SK-N-SH treated with all-trans-retinoic acid at 6 μM for 48 hours (cell line): ENCODE data around the gene ZMYND8.

Source experiments
- ATAC-seq: fragments of 200-7000 bp; cut with Tn5 transposase; 3 replicates; pipeline ENCODE4 v1.9.1; 2020; ENCODE audit warnings: mild to moderate bottlenecking, moderate library complexity
- ARNTL ChIP-seq: fragments of 450-650 bp; formaldehyde crosslinking; IDR thresholded peaks from 2 replicates; pipeline ENCODE4 v1.5.0; 2020; ENCODE audit warnings: low read depth, mild to moderate bottlenecking, moderate library complexity, borderline replicate concordance
- BACH2 ChIP-seq: fragments of 250-450 bp; sonication (Bioruptor Pico); IDR thresholded peaks from 2 replicates; pipeline ENCODE4 v1.9.0; 2021; ENCODE audit warnings: mild to moderate bottlenecking, borderline replicate concordance
- CSDC2 ChIP-seq: fragments of 250-450 bp; sonication (Bioruptor Pico); IDR thresholded peaks from 2 replicates; pipeline ENCODE4 v1.5.0; 2020; ENCODE audit warnings: mild to moderate bottlenecking, moderate library complexity
- GLIS3 ChIP-seq: fragments of 250-450 bp; sonication (Bioruptor Pico); IDR thresholded peaks from 2 replicates; pipeline ENCODE4 v1.5.0; 2020; ENCODE audit warnings: mild to moderate bottlenecking, moderate library complexity
- ISL1 ChIP-seq: fragments of 250-450 bp; sonication (Bioruptor Pico); IDR thresholded peaks from 2 replicates; pipeline ENCODE4 v2.1.2; 2022; ENCODE audit warnings: mild to moderate bottlenecking, moderate library complexity
- POU6F1 ChIP-seq: fragments of 250-450 bp; sonication (Bioruptor Pico); IDR thresholded peaks from 2 replicates; pipeline ENCODE4 v1.8.0; 2021; ENCODE audit warnings: low read depth, mild to moderate bottlenecking, moderate library complexity, borderline replicate concordance
- PPARA ChIP-seq: fragments of 250-450 bp; sonication (Bioruptor Pico); IDR thresholded peaks from 2 replicates; pipeline ENCODE4 v1.5.0; 2020; ENCODE audit warnings: mild to moderate bottlenecking, borderline replicate concordance
- RARB ChIP-seq: fragments of 250-450 bp; sonication (Bioruptor Pico); IDR thresholded peaks from 2 replicates; pipeline ENCODE4 v1.8.0; 2021; ENCODE audit warnings: mild to moderate bottlenecking, moderate library complexity
- SNAI2 ChIP-seq: fragments of 250-450 bp; sonication (Bioruptor Pico); IDR thresholded peaks from 2 replicates; pipeline ENCODE4 v1.5.0; 2020; ENCODE audit warnings: mild to moderate bottlenecking, moderate library complexity
- TOX ChIP-seq: fragments of 250-450 bp; sonication (Bioruptor Pico); IDR thresholded peaks from 2 replicates; pipeline ENCODE4 v1.8.0; 2021; ENCODE audit warnings: mild to moderate bottlenecking, moderate library complexity, borderline replicate concordance
- ZC3H10 ChIP-seq: fragments of 250-450 bp; sonication (Bioruptor Pico); IDR thresholded peaks from 2 replicates; pipeline ENCODE4 v1.5.1; 2021; ENCODE audit warnings: mild to moderate bottlenecking, moderate library complexity
- ZFP3 ChIP-seq: fragments of 250-450 bp; sonication (Bioruptor Pico); IDR thresholded peaks from 2 replicates; pipeline ENCODE4 v1.5.0; 2020; ENCODE audit warnings: mild to moderate bottlenecking, moderate library complexity
- ZFP30 ChIP-seq: fragments of 450-650 bp; formaldehyde crosslinking; IDR thresholded peaks from 2 replicates; pipeline ENCODE4 v1.5.0; 2022; ENCODE audit warnings: mild to moderate bottlenecking, moderate library complexity
- ZNF565 ChIP-seq: fragments of 450-650 bp; formaldehyde crosslinking; conservative IDR thresholded peaks from 2 replicates; pipeline ENCODE4 v1.5.0; 2020; ENCODE audit warnings: low read depth, mild to moderate bottlenecking, moderate library complexity
- ZNF70 ChIP-seq: fragments of 450-650 bp; formaldehyde crosslinking; IDR thresholded peaks from 2 replicates; pipeline ENCODE4 v1.5.0; 2020; ENCODE audit warnings: mild to moderate bottlenecking, moderate library complexity
- ZNF8 ChIP-seq: fragments of 450-650 bp; formaldehyde crosslinking; IDR thresholded peaks from 2 replicates; pipeline ENCODE4 v1.5.0; 2020; ENCODE audit warnings: mild to moderate bottlenecking, moderate library complexity
- TF ChIP-seq, protein P1 (sequence below): fragments of 250-450 bp; sonication (Bioruptor Pico); IDR thresholded peaks from 2 replicates; pipeline ENCODE4 v1.5.1; 2021; ENCODE audit warnings: mild to moderate bottlenecking, moderate library complexity
- TF ChIP-seq, protein P2 (sequence below): fragments of 250-450 bp; sonication (Bioruptor Pico); IDR thresholded peaks from 2 replicates; pipeline ENCODE4 v1.8.0; 2020; ENCODE audit warnings: mild to moderate bottlenecking, moderate library complexity, borderline replicate concordance
- TF ChIP-seq, protein P3 (sequence below): fragments of 250-450 bp; sonication (Bioruptor Pico); IDR thresholded peaks from 2 replicates; pipeline ENCODE4 v1.5.0; 2020; ENCODE audit warnings: mild to moderate bottlenecking, moderate library complexity

Gene ZMYND8

DNA sequence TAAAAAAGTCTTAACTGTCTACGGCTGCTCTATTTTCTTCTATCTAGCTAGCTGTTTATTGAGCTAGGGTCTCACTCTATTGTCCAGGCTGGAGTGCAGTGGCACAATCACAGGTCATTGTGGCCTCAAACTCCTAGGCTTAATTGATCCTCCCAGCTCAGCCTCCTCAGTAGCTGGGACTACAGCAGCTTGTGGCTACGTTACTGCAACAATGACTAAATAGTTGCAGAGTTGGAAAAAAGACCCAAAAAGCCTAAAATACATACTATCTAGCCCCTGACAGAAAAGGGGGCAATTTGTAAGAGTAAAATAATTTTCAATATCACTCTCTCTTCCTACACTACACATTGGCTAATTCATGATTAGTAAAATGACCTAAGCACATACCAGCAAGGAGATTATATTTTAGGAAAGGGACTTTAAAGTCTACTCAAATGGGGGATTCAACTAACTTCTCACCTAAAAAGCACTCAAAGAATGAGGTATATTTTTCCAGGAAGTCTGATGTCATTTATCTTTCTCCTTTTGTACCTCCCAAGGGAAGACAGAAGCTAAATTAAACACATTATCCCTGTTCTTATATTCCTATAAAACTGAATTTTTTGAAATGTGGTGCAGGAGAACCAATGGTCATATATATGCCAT, 82.8 kb downstream of the ZMYND8 start:
- TF ChIP-seq SNAI2 (CRISPR knock-in tag) (no peak), CSDC2 (CRISPR knock-in tag) (no peak), BACH2 (CRISPR knock-in tag) (no peak), ZNF70 (CRISPR knock-in tag) (no peak), ZNF565 (CRISPR knock-in tag) (no peak), ZC3H10 (no peak), POU6F1 (no peak), ZFP3 (CRISPR knock-in tag) (no peak), PPARA (CRISPR knock-in tag) (no peak)
- ATAC-seq: peak; percentile 2; the same call in 2 of the 3 replicates

GRCh38 chr20:47272893-47273590, 83.5 kb downstream of the ZMYND8 start:
- ATAC-seq: peak; percentile 40
- TF ChIP-seq BACH2 (CRISPR knock-in tag) (no peak), ISL1 (CRISPR knock-in tag) (peak; percentile 25; the same call in 1 of the 2 replicates), CSDC2 (CRISPR knock-in tag) (no peak), ZFP30 (no peak)

DNA sequence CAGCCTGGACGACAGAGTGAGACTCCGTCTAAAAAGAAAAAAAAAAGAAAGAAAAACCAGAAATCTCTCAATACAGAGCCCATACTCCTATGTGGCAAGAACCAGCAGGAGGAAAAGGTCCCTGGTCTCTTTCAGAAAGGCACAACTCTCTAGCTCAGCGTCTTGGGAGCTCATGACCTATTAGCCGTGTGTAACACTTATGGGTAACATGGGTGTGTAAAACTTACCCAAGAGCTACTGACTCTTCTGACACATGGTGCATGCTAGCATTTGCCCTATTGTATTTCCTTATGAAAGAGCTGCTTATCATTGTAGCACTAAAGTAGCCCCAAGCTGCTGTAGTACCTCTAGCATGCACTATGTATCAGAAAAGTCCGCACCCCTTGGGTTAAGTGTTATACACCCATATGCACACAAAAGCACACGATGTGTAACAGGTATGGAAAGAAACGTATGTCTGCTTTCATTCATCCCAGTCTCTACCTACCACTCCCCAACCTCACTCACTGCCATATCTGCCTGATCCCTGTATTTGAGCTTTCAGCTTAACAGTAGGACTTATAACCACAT, 85.4 kb downstream of the ZMYND8 start:
- no peak for TF ChIP-seq SNAI2 (CRISPR knock-in tag)
- TF ChIP-seq ZNF70 (CRISPR knock-in tag): no peak
- TF ChIP-seq ZFP30: no peak
- TF ChIP-seq ZNF8 (CRISPR knock-in tag): no peak
- no peak for TF ChIP-seq ISL1 (CRISPR knock-in tag)
- TF ChIP-seq TOX (CRISPR knock-in tag): no peak
- TF ChIP-seq, protein P1, sequence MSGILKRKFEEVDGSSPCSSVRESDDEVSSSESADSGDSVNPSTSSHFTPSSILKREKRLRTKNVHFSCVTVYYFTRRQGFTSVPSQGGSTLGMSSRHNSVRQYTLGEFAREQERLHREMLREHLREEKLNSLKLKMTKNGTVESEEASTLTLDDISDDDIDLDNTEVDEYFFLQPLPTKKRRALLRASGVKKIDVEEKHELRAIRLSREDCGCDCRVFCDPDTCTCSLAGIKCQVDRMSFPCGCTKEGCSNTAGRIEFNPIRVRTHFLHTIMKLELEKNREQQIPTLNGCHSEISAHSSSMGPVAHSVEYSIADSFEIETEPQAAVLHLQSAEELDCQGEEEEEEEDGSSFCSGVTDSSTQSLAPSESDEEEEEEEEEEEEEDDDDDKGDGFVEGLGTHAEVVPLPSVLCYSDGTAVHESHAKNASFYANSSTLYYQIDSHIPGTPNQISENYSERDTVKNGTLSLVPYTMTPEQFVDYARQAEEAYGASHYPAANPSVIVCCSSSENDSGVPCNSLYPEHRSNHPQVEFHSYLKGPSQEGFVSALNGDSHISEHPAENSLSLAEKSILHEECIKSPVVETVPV (CRISPR knock-in tag): no peak
- no peak for TF ChIP-seq BACH2 (CRISPR knock-in tag)
- TF ChIP-seq CSDC2 (CRISPR knock-in tag): no peak
- TF ChIP-seq, protein P2, sequence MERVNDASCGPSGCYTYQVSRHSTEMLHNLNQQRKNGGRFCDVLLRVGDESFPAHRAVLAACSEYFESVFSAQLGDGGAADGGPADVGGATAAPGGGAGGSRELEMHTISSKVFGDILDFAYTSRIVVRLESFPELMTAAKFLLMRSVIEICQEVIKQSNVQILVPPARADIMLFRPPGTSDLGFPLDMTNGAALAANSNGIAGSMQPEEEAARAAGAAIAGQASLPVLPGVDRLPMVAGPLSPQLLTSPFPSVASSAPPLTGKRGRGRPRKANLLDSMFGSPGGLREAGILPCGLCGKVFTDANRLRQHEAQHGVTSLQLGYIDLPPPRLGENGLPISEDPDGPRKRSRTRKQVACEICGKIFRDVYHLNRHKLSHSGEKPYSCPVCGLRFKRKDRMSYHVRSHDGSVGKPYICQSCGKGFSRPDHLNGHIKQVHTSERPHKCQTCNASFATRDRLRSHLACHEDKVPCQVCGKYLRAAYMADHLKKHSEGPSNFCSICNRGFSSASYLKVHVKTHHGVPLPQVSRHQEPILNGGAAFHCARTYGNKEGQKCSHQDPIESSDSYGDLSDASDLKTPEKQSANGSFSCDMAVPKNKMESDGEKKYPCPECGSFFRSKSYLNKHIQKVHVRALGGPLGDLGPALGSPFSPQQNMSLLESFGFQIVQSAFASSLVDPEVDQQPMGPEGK (CRISPR knock-in tag): no peak
- TF ChIP-seq, protein P3, sequence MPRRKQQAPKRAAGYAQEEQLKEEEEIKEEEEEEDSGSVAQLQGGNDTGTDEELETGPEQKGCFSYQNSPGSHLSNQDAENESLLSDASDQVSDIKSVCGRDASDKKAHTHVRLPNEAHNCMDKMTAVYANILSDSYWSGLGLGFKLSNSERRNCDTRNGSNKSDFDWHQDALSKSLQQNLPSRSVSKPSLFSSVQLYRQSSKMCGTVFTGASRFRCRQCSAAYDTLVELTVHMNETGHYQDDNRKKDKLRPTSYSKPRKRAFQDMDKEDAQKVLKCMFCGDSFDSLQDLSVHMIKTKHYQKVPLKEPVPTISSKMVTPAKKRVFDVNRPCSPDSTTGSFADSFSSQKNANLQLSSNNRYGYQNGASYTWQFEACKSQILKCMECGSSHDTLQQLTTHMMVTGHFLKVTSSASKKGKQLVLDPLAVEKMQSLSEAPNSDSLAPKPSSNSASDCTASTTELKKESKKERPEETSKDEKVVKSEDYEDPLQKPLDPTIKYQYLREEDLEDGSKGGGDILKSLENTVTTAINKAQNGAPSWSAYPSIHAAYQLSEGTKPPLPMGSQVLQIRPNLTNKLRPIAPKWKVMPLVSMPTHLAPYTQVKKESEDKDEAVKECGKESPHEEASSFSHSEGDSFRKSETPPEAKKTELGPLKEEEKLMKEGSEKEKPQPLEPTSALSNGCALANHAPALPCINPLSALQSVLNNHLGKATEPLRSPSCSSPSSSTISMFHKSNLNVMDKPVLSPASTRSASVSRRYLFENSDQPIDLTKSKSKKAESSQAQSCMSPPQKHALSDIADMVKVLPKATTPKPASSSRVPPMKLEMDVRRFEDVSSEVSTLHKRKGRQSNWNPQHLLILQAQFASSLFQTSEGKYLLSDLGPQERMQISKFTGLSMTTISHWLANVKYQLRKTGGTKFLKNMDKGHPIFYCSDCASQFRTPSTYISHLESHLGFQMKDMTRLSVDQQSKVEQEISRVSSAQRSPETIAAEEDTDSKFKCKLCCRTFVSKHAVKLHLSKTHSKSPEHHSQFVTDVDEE: no peak
- TF ChIP-seq ZFP3 (CRISPR knock-in tag): no peak
- TF ChIP-seq ARNTL: no peak
- no peak for TF ChIP-seq RARB
- no peak for TF ChIP-seq GLIS3 (CRISPR knock-in tag)
- TF ChIP-seq ZNF565 (CRISPR knock-in tag): no peak
- TF ChIP-seq POU6F1: no peak
- ATAC-seq: no peak
